CD4-positive, alpha-beta T cell treated with Interleukin-2 at 100 ng/mL for 4 hours (primary cell): ENCODE results near the gene PRKAG1.
"Not testable (repeated sequence)": the region's sequence is repeated elsewhere in the genome, so short reads cannot be mapped to it uniquely, and the experiment has no call there.

ENCODE experiments used
- DNase-seq: peaks from one replicate; pipeline ENCODE4 v3.0.0-alpha.2; 2020; ENCODE audit warnings: low spot score

Gene PRKAG1

DNA sequence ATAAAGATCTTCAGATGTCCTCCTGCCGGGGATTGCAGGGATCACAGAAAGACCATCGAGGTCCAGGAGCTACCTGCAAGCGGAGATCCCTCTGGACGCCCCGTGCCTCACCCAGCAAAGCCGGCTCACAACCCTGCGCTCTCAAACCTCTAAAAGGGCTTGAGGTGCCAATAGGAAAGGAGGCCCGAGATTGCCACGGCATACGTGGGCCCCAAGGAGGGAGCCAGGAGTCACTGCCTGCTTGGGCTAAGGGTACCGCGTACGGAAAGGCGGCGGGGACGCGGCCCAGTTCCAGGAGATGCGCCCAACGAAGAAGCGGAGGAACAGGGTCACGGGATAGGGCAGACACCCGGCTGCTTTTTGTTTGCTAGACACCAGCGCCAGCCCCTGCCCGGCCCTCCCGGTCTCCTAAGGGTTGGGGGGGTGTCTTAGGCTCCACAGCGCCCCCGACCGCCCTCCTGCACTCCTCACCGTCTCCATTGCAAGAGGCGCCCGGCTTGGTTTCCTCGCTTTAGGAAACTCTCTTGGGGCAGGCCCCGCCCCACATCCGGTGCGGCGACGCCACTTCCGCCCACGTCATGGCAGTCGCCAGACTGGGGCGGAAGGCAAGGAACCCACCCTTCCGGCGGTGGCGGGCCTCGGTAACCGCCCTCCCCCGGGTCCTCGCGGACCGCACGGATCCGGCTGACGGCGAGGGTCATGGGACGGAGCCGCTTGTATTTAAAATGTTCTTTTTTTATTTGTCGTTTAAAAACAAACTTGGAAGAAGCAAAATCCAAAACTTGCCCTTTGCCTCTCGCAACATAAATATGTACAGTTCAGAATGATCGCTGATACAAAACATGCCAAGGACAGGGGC is at the start of gene PRKAG1:
Gene PRKAG1, minus strand, starts transcription at position 516 of the 859 bp plus-strand sequence. Its CDS starts 36 bp downstream, at position 480.
- peak; percentile 97 for DNase-seq

DNA sequence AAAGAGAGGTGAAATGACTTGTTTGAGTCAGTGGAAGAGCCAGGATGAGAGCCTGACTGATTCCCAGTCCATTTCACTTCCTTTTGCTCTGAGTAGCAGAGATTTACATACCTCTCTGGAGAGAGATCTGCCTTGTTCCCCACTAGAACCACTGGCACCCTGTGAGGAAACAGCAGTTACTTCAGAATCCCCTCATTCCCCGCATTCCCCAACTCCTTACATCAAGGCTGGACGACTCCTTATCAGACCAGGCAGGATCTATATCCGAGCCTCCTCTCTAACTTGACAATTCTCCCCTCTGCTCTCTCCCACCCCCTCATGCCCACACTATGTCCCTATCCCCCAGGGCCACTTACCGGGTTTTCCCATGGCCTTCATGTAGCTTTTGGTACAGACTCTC is 47.5 kb upstream of the PRKAG1 start:
- no peak for DNase-seq

DNA sequence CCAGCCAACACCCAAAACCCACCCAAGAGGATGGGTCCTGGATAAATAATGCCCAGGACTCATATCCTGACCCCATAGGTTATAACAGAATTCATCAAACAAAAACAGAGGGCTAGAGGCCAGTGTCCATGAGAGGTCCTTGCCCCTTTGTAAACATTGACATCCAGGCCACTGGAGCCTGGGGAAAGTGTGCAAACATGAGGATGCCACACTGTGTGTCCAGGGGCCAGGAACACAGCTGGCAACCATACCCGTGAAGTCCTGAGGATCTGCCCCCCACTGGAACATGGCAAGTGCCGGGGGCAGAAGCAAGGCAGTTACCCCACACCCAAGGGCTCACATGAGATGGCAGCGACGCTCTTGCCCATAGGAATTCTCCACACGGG is 46.2 kb upstream of the PRKAG1 start:
- no peak for DNase-seq

DNA sequence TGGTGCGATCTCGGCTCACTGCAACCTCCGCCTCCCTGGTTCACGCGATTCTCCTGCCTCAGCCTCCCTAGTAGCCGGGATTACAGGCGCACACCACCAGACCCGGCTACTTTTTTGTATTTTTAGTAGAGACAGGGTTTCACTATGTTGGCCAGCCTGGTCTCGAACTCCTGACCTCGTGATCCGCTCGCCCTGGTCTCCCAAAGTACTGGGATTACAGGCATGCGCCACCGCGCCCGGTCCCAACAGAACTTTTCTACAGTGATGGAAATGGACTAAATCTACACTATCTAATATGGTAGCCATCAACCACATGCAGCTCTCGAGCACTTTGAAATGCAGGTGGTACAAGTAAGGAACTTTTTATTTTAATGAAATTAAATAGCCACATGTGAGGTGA is 43.3 kb upstream of the PRKAG1 start:
- not testable (repeated sequence) for DNase-seq

DNA sequence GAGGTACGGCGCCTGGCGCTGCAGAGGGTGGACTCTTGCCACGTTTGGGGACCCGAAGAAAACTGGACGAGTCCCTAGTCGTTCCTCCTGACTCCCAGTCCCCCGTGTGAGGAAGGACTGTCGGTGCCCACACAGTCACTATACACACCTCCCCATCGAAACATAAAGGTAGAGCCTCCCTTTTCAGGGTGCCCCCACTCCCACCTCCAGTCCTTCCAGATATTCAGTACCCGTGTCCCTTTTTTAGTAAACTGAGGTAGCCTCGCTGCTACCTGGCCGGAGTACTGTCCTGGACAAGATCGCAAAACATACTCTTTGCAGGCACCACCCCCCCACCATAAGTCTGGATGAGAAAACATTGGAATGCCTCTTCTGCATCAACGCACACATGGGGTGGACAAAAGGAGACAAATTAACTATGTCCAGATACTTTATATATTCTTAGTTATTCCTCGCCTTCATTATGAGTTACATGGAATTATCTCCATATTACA is 42.6 kb upstream of the PRKAG1 start:
- DNase-seq: no peak

DNA sequence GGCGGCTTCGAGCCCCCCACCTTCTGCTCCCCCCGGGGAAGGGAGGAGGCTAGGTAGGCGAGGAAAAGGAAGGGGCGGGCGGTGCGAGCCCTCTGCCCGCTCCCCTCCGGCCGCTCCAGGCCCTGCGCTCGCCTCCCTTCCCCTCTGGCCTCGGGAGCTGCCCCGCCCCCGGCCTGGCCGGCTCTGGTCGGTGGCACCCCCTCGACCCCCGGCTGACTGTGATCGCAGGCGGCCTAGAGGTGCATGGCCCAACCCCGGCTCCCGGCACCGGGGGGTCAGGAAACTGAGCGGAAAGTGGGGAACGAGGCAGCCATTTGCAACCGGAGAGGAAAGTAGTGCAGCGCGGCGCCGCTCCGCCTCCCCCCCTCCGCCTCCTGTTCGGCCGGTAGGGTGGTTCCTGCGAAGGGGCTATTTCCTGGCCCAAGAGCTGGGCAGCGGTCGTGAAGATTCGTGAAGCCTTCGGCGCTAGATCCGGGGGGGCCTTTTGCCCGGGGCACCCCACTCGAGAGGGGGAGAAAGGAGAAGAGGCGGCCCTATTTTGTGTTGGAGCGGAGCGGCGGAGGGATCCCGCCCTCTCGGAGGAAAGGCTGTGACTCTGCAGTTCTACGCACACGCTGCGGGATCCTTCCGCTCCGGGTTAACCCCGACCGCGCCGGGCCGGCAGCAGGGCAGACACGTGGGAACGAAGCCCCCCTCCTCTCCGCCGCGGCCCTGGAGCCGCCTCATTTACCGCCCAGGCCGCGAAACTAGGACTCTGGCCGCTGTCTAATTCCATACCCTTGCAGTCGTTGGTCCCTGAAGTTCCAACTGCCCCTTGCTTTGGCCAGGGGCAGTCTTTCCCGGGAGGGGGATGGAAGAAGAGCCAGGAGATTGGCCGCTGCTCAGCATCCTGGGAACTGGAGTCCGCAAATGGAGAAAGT is 41.9 kb upstream of the PRKAG1 start, which contains the start of gene KMT2D:
Gene KMT2D, minus strand, starts transcription at position 558 of the 920 bp plus-strand sequence. CDS start 5,470 bp downstream, outside the sequence.
- peak; percentile 89 for DNase-seq

DNA sequence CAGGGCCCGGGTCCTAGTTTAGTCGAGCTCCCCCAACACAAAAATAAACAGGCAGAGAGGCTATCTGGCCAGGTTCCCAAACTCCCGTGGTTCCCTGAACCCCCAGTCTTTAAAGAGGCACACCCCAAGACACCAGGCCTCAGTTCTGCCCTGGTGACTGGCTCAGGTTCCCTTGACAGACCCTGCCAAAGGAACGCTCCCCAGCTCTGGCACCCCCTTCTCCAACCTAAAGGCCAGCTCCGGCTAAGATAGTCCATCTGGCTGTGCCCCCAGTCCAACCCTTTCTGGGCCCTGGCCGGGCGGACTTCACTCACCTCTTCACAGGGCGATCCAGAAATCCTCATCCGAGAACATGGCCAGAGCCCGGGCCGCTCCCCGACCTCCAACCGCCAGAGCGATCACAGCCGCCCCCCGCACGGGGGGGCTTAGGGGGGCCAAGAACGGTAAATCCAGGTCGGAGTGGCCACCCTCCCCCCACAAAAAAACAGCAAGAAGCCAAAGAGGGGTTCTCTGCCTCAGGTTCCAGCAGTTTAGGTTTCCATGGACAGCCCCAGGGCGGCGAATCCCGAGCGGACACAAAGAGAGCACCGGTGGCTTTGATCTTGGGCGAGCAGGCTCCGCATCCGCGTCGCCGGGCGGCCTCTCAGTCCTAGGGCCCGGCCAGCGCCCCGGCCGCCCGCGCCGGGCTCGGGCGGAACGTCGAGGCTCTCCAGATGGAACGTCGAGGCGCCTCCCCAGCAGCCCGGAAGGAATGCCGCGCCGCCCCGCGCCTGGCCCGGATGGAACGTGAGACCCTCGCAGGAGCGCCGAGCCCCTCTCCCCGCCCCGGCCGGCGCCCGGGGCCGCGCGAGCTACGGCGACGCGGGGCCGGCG is 41.0 kb upstream of the PRKAG1 start:
- DNase-seq: no peak

DNA sequence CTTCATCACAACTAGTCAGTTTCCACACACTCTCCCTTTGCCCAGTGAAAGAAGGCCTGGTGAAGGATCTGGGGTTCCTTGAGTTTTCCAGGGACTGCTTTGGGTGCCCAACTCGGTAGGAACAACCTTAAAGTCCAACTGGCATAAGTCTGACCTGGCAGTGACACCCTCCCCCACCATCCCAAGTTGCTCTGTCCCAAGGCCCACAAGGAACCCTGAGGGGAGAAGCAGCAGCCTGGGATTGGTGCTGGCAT is 40.4 kb upstream of the PRKAG1 start:
- DNase-seq: no peak

DNA sequence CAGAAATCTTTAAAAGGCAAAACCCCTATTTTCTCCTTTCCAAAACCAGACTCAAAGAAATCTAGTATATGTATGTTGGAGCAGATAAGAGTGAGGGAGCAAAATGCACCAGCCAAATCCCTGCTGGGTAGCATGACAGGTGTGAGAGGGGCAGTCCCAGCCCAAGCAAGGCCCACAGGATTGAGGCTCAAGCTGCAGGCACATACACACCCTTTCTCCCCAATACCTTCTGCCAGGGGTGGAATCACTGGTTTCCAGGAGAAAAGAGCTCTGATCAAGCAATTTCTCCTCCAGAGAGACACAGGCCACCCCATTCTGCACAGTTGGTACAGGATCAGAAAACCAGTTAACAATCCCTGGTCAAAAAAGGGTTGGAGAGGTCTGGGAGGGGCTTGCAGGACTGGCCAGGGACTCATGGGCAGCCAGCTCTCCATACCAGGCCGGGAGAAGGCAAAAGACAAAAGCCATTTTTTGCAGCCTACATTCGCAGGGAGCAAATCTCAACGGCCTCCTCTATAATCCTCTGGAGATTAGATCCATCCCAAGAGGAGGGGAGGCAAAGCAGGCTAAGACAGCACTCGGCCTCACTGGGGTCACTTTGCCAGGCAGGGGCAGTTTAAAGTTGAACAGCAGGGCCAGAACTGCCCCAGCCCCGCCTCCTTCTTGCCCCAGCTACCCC is 39.9 kb upstream of the PRKAG1 start:
- DNase-seq: no peak

DNA sequence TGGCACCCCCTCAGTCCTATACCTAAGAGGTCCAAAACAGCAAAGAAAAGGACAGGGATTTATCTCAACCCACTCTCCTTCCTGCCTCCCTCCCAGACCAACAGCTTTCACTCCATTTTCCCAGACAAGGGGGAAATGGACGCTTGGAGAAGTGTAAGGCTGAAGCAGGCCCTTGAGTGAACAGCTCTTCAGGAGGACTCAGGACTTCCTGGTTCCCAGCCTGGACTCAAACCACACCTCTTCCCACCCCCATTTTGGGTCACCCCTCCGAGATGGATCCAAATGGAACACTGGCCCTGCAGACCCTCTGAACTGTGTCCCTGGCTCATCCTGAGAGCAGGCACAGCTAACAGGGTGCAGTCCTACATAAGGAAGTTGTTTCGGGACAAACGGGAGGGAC is 39.3 kb upstream of the PRKAG1 start:
- no peak for DNase-seq

DNA sequence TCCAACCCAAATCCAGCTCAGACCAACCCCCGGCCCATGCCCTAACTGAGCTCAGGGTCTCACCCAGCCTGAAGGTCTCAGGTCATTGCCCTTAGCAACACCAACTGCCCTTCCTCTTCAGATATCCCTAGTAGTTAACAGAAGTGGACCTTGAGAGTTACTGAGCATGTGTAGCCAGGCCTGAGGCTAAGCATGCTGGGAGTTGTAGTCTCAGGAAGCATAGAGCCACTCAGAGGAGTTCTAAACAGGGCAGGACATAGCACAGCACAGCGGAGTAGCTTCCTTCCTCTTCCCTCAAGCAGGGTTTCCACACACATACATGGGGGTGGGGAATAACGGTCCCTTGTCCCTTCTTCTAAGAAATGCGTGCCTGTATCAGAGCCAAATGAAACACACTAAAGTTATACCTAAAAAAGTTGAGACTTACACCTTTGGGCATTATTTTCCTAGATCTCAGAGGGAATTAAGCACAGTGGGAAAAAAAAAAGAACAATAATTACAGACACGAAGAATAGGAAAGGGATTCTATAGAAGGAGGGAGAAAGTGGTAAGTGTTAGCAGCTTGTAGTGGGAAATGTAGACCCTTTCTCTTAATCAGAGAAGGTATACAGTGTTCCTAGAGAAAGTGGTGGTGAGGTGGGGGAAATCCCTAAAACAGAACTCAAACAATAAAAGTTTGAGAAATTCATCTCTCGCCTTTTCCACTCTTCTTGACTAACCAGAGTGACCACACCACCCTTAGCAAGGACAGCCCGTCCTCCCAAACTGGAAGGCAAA is 37.6 kb upstream of the PRKAG1 start:
- DNase-seq: peak; percentile 74

DNA sequence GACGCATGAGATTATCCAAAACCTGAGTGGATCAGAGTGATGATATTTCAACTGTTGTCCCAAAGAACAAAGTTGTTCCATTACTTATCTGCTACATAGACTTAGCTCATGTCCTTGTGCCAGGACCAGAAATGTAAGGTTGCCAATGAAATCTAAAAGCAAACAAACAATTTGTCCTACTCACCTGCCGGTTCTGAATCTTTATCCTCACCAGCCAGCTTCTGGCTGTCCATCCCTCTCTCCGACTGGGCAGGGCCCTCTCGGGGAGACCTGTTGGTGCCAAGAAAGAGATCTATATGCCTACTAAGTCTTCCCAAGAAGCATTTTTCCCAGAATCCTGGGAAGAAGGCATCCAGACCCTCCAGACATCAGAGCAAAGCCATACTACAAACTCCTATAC is 36.5 kb upstream of the PRKAG1 start:
- no peak for DNase-seq

DNA sequence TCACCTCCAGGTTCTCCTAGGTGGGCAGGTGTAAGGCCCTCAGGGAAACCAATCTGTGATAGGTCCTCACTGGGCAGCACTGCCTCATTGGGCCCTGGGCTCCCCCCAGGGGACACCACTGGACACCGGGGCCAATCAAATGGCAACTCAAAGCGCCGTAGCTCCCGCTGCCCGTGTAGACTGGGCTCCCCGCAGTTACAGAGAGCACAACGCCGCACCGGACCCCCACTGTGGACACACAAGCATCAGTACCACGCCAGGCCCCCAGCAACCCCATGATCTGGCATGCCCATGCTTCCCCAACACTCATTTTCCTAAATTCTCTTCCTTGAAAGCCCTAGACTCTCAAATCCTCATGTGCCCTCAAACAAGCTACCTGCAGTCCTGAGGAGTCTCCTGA is 35.9 kb upstream of the PRKAG1 start:
- DNase-seq: no peak

DNA sequence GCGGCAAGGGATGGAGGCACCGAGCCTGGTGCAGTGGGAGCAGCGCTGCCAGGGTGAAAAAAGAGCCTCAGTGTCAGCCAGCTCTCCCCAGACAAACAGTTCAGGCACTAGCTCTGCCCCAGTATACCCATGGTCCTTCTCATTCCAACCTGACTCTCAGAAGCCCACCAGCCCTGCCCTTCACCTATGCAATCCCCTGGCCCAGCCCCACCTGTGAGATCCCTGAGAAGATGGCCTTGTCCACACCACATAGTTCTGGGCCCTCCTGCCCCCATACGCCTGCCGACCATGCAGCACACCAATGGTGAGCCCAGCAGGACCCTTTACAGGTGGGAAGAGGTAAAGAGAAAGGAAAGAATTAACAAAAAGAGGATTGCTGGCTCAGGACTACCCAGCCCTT is 35.5 kb upstream of the PRKAG1 start:
- DNase-seq: no peak

DNA sequence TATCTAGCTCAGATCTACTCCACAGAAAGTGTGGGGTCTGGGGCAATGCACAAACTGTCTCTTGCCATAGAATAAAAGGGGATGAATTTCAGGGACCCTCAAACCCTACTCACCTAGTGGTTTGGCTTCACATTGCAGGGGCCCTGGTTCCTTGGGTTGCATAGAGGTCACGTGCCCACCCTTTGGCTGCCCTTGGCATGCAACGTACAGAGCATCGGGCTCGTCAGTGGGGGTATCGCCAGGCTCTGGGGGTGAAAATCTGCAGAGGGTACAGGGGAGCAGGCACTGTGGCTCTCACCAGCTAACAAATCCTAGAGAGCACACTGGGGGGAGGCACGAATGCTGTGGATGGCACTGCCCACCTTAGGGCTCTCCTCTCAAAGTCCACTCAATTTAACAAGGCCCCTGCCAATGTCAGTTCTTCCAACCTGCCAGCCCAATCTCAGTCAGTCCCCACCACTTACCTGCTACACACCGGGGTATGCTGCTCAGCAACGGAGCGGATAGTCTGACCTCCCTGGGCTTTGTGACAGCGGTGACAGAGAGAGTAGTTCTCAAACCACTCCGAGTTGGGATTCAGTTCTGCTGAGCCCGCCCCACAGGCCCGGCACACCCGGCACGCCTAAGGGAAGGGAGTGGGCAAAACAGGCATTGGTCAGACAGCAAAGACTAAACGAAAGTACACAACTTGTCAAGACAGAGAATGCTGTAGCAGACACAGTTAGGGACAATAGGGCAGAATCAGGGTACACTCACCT is 34.1 kb upstream of the PRKAG1 start:
- no peak for DNase-seq

DNA sequence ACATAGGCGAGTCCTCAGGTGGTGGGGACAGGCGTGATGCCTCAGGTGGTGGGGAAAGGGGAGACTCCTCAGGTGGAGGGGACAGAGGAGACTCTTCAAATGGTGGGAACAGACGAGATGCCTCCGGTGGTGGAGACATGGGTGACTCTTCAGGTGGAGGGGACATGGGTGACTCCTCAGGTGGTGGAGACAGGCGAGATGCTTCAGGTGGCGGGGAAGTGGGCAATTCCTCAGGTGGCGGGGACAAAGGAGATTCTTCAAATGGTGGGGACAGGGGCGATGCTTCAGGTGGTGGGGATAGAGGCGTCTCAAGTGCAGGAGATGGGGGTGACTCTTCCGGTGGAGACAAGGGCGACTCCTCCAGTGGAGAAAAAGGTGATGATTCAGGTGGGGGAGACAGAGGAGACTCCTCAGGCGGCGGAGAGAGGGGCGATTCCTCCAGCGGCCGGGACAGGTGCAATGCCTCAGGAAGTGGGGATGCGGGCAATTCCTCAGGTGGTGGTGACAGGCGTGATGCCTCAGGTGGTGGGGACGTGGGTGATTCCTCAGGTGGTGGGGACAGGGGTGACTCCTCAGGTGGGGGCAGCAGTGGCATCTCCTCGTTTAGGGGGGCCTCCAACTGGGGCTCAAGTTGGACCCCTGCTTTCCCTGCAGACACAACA is 33.3 kb upstream of the PRKAG1 start:
- DNase-seq: no peak

DNA sequence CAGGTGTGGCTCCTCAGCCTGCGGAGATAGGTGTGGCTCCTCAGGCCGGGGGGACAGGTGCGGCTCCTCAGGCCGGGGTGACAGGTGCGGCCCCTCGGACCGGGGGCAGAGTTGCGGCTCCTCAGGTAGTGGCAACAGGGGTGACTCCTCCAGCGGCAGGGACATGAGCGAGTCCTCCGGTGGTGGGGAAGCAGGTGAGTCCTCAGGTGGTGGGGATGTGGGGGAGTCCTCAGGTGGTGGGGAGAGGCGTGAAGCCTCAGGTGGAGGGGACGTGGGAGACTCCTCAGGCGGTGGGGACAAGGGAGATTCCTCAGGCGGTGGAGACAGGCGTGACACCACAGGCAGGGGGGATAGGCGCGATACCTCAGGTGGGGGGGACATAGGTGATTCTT is 32.8 kb upstream of the PRKAG1 start:
- no peak for DNase-seq

DNA sequence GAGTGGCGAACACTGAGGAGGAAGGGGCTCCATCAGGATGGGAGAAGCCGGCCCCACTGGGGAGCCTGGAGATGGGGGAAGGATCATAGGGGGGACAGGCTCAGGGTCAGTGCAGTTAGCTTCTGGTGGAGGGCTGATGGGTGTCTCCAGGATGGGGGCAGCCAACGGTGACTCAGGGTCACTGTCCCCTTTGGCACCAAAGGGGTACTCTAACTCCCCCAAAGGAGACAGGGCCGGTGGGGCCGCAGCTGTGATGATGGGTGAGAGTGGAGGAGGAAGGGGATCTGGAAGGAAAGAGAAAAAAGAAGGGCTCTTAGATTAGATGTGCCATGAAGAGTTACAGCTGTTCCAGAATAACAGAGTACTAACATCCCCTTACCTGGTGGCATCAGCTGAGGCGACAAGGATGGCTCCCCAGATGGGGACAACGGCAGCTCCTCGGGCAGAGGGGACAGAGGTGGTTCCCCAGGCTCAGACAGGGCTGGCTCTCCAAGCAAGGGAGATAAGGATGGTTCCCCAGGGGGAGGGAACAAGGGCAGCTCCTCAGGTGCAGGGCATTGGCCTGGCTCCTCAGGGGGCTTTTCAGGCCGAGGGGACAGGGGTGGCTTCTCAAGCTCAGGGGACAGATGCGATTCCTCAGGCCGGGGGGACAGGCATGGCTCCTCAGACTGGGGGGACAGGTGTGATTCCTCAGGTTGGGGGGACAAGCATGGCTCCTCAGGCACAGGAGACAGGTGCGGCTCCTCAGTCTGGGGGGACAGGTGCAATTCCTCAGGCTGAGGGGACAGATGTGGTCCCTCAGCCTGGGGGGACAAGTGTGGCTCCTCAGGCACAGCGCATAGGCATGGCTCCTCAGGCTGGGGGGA is 32.2 kb upstream of the PRKAG1 start:
- DNase-seq: no peak
